Gastrocnemius medialis (tissue), 4 donors: ENCODE measurements around the gene VPS26B. TPM values are rescaled to one million over a fixed set of nuclear protein-coding genes. Genes with fewer than 3 reads are reported as not detected.

Experiments used
- ATAC-seq, 2 donors: fragments of 150-250 bp; one replicate each; pipeline ENCODE4 v1.9.1; 2016
- DNase-seq, 2 donors: peaks; one replicate each; pipeline ENCODE4 v3.0.0-alpha.2; 2019
- H3K27ac ChIP-seq, 4 donors: fragments of 200-600 bp; sonication (generic); 1 replicate in 1 of 4; 2 replicates in 3 of 4; pipeline ENCODE4 v1.5.1; 2016 to 2018; ENCODE audit warnings: mild to moderate bottlenecking in 2 of 4, moderate library complexity in 1 of 4
- H3K27me3 ChIP-seq, 3 donors: fragments of 200-600 bp; sonication (generic) in 2 of 3; 1 replicate in 1 of 3; 2 replicates in 2 of 3; pipeline versions ENCODE4 v1.5.1 to v1.6.0; 2016 to 2019; ENCODE audit warnings: mild to moderate bottlenecking in 1 of 3, moderate library complexity in 1 of 3
- H3K36me3 ChIP-seq, 2 donors: fragments of 200-600 bp; sonication (generic) in 1 of 2; one replicate each; pipeline ENCODE4 v1.5.1; 2017 to 2018
- H3K4me1 ChIP-seq, 2 donors: fragments of 200-600 bp; sonication (generic) in 1 of 2; one replicate each; pipeline ENCODE4 v1.5.1; 2016 to 2017; ENCODE audit warnings: mild to moderate bottlenecking in 2 of 2
- H3K4me3 ChIP-seq, 4 donors: fragments of 200-600 bp; sonication (generic) in 3 of 4; 1 replicate in 1 of 4; 2 replicates in 3 of 4; pipeline ENCODE4 v1.5.1; 2016 to 2019; ENCODE audit warnings: mild to moderate bottlenecking in 2 of 4
- H3K9me3 ChIP-seq, 3 donors: fragments of 200-600 bp; sonication (generic) in 2 of 3; 1 replicate in 1 of 3; 2 replicates in 2 of 3; pipeline ENCODE4 v1.5.1; 2016 to 2019
- CTCF ChIP-seq, 5 experiments: fragments of 450-650 bp in 3 of 5; fragments of 200-600 bp in 2 of 5; sonication (generic) in 2 of 5; IDR thresholded peaks in 4 of 5; conservative IDR thresholded peaks in 1 of 5; 1 replicate in 4 of 5; 2 replicates in 1 of 5; pipeline ENCODE4 v1.5.1; 2016 to 2019; ENCODE audit warnings: antibody characterized with exemption in 5 of 5, mild to moderate bottlenecking in 3 of 5, moderate library complexity in 3 of 5
- POLR2A ChIP-seq, 2 donors: fragments of 450-650 bp; IDR thresholded peaks; one replicate each; pipeline ENCODE4 v1.6.1; 2017; ENCODE audit warnings: antibody characterized with exemption in 2 of 2, mild to moderate bottlenecking in 2 of 2, moderate library complexity in 2 of 2
- in situ Hi-C, 4 donors: fragments of 200-750 bp; cut with MboI; loops; one replicate each; pipeline versions ENCODE4 v1.15.0 to v1.8.0; 2017; ENCODE audit warnings: low sequenced_read_pairs in 4 of 4
- intact Hi-C: fragments of 100-400 bp; cut with DNase I; formaldehyde crosslinking; loops from one replicate; pipeline ENCODE4 v1.15.1; 2023; ENCODE audit warnings: low total_unique reads
- total RNA-seq, 4 donors: library from RNA; depleted of rRNA; stranded (reverse); fragments of >200 nt; gene quantifications; one replicate each; pipeline versions ENCODE4 v1.1.0 to v1.2.3, GENCODE V29; 2016

Gene VPS26B
- total RNA-seq, 4 donors from 2014 or later = 15.4 to 32.9 (median 22.2) TPM

GRCh38 chr11:134289167-134289566, 64.7 kb downstream of the VPS26B start:
- no peak overlapping the region for H3K4me3 ChIP-seq
- no peak overlapping the region for H3K27ac ChIP-seq
- no peak for TF ChIP-seq POLR2A (IDR thresholded peaks at IDR 0.05)
- no peak for TF ChIP-seq CTCF (IDR thresholded peaks at IDR 0.05 in 4 of 5, conservative IDR thresholded peaks at IDR 0.05 in 1 of 5)
- in situ Hi-C loops = no loop called here
- no peaks in the 10 kb centered on the region for H3K27me3 ChIP-seq
- no peaks in the 10 kb centered on the region for H3K36me3 ChIP-seq
- H3K4me1 ChIP-seq = no peaks in the 10 kb centered on the region
- ATAC-seq (no peak), DNase-seq (no peak)
- H3K9me3 ChIP-seq = no peaks in the 10 kb centered on the region
- intact Hi-C loops = no loop called here

- H3K9me3 ChIP-seq = no peaks in the 10 kb centered on the region
- no peaks in the 10 kb centered on the region for H3K27me3 ChIP-seq
- intact Hi-C loops = no loop called here
- H3K27ac ChIP-seq = no peak overlapping the region
- H3K36me3 ChIP-seq = no peaks in the 10 kb centered on the region
- H3K4me1 ChIP-seq = no peaks in the 10 kb centered on the region
- no peak overlapping the region for H3K4me3 ChIP-seq
- ATAC-seq = no peak
- TF ChIP-seq POLR2A (IDR thresholded peaks at IDR 0.05) (no peak), CTCF (IDR thresholded peaks at IDR 0.05 in 4 of 5, conservative IDR thresholded peaks at IDR 0.05 in 1 of 5) (no peak)
- in situ Hi-C loops = no loop called here
- DNase-seq = no peak
These were observed 65.3 kb downstream of the VPS26B start for GRCh38 chr11:134289789-134290188.

GRCh38 chr11:134290646-134291045, 66.2 kb downstream of the VPS26B start:
- no peaks in the 10 kb centered on the region for H3K36me3 ChIP-seq
- no peaks in the 10 kb centered on the region for H3K27me3 ChIP-seq
- H3K4me1 ChIP-seq = no peaks in the 10 kb centered on the region
- ATAC-seq (no peak), DNase-seq (no peak)
- no peak overlapping the region for H3K4me3 ChIP-seq
- intact Hi-C loops = no loop called here
- no peak overlapping the region for H3K27ac ChIP-seq
- no peaks in the 10 kb centered on the region for H3K9me3 ChIP-seq
- TF ChIP-seq POLR2A (IDR thresholded peaks at IDR 0.05) (no peak), CTCF (IDR thresholded peaks at IDR 0.05 in 4 of 5, conservative IDR thresholded peaks at IDR 0.05 in 1 of 5) (no peak)
- in situ Hi-C loops = no loop called here

GRCh38 chr11:134291196-134291595, 66.7 kb downstream of the VPS26B start:
- no peak for ATAC-seq
- H3K9me3 ChIP-seq = no peaks in the 10 kb centered on the region
- intact Hi-C loops (no loop called here), in situ Hi-C loops (no loop called here)
- no peak overlapping the region for H3K4me3 ChIP-seq
- H3K27me3 ChIP-seq = no peaks in the 10 kb centered on the region
- H3K4me1 ChIP-seq = no peaks in the 10 kb centered on the region
- TF ChIP-seq POLR2A (IDR thresholded peaks at IDR 0.05) (no peak), CTCF (IDR thresholded peaks at IDR 0.05 in 4 of 5, conservative IDR thresholded peaks at IDR 0.05 in 1 of 5) (no peak)
- DNase-seq = no peak
- H3K27ac ChIP-seq = no peak overlapping the region
- no peaks in the 10 kb centered on the region for H3K36me3 ChIP-seq

- H3K4me1 ChIP-seq = no peaks in the 10 kb centered on the region
- no peak overlapping the region for H3K4me3 ChIP-seq
- intact Hi-C loops (no loop called here), in situ Hi-C loops (no loop called here)
- no peak for ATAC-seq
- no peak overlapping the region for H3K27ac ChIP-seq
- H3K9me3 ChIP-seq = no peaks in the 10 kb centered on the region
- H3K27me3 ChIP-seq = no peaks in the 10 kb centered on the region
- no peak for TF ChIP-seq CTCF (IDR thresholded peaks at IDR 0.05 in 4 of 5, conservative IDR thresholded peaks at IDR 0.05 in 1 of 5)
- no peak for TF ChIP-seq POLR2A (IDR thresholded peaks at IDR 0.05)
- no peaks in the 10 kb centered on the region for H3K36me3 ChIP-seq
- no peak for DNase-seq
These were observed 68.2 kb downstream of the VPS26B start for GRCh38 chr11:134292661-134293060.
